IPS DF 4.7 (cell line): Measurements from ENCODE around the gene FAM107B.
"Not testable (repeated sequence)": the region's sequence is repeated elsewhere in the genome, so short reads cannot be mapped to it uniquely, and the experiment has no call there.

Source experiments
- DNase-seq: peaks from one replicate; pipeline ENCODE4 v3.0.0-alpha.2; 2013; ENCODE audit warnings: low spot score; ENCODE audit errors: extremely low read depth

FAM107B gene

GRCh38 chr10:14696821-14697220 lies 77.9 kb downstream of the FAM107B start:
- no peak for DNase-seq

- no peak for DNase-seq
Measured at GRCh38 chr10:14695847-14696480, 78.7 kb downstream of the FAM107B start.

DNA sequence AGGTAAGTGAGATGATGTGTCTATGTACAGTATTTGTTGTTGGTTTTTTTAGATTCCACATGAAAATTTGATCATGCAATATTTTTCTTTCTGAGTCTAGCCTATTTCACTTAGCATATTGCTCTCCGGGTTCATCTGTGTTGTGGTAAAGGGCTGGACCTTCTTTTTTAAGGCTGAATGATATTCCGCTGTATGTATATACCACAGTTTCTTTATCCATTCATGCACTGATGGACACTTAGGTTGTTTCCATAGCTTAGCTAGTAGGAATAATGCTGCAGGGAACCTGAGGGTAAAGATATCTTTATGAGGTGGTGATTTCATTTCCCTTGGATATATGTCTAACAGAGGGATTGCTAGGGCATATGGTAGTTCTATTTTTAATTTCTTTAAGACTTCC lies 80.8 kb downstream of the FAM107B start:
- DNase-seq: no peak

DNA sequence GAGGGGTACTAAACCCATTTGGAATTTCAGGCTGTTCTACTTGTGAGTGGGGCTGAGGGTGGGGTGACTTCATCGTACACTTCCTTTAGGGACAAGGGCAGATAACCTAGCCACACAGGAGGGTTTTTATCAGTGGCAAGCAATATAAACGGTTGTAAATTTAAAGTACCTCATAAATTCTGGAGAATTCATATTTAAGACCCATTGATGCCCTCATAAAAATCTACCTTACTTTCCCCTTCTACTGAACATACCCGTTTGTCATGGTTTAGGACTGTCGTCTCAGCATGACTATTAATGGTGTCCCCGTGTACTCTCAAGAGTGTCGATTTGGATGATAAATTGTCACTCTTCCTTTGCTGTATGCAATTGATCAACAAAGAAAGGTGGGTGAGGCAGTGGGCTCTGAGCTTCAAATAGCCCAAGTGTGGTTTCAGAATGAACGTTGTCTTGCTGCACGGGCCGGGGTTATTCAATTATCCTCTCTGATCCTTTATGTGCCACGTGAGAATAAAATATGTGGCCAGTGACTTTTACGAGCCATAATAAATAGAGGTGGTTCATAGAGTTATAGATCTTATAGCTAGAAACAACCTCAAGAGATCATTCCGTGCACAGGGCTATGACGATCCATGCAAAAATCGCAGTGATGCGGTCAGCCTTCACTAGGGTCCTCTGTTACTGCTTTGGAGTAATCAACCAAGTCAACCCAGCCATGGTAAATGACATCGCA lies 82.2 kb downstream of the FAM107B start:
- no peak for DNase-seq

- no peak for DNase-seq
Measured at GRCh38 chr10:14691359-14691758, 83.3 kb downstream of the FAM107B start.

DNA sequence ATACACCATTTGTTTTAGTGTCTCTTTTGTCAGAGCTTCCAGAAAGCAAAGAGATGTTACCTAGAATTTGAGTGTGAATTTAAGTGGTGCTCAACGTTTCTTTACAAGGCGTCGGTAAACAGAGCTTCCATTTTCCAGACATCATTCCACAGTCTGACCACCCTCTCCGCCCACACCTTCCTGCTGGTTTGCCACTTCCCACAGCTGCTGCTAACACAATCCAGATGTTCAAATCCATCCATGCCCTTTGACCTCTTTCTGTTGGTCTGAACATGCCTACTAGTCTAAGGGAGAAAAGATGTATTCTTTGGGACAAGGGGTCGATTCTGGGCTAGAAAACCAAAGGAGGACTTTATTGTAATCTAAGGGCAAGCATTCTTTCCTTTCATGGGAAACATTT lies 86.1 kb downstream of the FAM107B start:
- no peak for DNase-seq

DNA sequence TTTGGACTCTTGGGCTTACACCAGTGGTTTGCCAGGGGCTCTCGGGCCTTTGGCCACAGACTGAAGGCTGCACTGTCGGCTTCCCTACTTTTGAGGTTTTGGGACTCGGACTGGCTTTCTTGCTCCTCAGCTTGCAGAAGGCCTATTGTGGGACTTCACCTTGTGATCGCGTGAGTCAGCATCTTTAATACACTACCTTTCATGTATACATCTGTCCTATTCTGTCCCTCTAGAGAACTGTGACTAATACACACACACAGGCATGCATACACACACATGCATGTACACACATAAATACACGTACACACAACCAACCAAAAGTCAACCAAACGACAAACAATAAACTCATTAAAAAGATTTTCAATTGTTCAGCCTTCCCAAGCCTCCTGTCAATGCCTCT lies 86.5 kb downstream of the FAM107B start:
- DNase-seq: not testable (repeated sequence)

GRCh38 chr10:14687340-14687739 lies 87.4 kb downstream of the FAM107B start:
- no peak for DNase-seq

DNA sequence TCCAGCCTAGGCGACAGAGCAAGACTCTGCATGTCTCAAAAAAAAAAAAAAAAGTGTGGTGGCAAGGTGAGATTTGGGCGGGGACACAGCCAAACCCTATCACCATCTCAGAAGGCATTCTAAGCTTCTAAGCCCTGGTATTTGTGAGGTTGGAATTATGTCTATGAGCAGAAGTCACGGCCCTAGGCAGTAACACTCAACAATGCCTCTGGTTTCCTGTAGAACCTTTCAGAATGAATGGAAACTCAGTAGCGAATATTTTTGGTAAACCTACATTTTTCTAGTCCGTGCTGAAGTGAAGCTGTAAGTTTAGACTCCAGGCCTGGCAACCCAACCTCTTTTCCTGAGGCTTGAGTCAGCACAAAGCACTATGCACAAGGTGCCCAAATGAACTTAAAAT lies 88.3 kb downstream of the FAM107B start:
- DNase-seq: no peak

DNA sequence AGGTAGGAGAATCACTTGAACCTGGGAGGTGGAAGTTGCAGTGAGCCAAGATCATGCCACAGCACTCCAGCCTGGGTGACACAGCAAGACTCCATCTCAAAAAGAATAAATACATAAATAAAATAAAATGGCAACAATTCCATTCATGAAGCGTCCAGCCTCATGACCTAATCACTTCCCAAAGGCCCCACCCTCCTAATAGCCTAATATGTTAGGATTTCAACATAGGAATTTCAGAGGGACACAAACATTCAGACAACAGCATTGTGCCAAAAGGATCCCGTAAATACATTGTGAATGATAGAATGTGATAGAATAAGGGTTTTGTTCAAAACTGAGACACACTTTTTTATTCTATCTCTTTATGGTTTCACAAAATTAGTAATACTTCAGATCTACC lies 90.3 kb downstream of the FAM107B start:
- no peak for DNase-seq

DNA sequence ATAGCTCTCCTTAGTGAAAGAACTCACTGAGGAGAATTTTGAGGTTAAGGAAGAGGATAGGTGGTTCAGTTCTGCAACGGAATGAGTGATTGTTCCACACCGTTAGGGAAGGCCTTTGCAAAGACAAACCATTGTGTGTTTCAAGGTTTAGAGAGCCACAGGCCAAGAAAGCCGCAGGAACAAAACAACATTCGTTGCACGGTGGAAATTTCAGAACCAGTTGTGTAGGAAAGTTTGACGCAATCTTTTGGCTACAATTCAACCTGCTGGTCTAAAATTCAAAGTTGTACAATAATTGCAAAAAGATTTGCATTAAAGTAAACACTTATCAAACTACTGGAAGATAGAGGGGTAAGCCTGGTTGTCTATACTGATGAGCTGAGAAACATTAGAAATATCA lies 91.4 kb downstream of the FAM107B start:
- no peak for DNase-seq

GRCh38 chr10:14681802-14682201 lies 92.9 kb downstream of the FAM107B start:
- DNase-seq: no peak

DNA sequence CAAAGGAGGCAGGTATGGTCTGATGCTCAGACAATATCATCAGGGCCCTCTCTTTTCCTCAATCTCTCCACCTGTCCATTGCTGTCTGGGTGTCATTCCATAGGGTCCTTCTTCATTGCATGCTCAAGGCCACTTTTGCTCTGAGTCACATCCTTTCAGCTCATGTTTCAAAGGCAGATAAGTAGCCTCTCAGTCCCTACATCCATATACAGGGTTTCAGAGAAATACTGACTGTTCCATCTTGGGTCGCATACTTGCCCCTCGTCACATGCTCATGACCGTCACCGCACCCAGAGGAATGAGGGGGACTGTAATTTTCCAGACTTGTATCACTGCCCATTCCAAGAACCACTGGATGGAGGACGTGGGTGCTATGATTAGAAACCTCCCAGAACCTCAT lies 93.4 kb downstream of the FAM107B start:
- DNase-seq: no peak

- no peak for DNase-seq
Measured at GRCh38 chr10:14678637-14679036, 96.1 kb downstream of the FAM107B start.

DNA sequence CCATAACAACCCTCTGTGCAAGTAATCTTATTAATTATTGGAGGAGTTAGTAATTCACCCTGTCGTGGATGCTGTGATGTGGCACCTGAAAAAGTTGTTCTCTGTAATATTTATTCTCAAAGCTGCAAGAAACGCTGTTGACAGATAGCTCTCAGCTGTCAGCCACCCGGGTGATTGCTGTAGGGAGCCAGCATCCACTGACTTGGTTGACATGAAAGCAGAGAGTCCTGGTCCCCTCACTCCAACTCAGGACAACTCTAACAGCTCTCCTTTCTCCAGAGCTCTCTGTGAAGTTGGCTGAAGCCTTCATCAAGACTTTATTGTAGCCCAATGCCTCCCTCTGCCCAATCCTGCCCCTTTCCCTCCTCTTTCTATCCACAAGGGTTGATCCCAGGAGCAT lies 98.0 kb downstream of the FAM107B start:
- no peak for DNase-seq

DNA sequence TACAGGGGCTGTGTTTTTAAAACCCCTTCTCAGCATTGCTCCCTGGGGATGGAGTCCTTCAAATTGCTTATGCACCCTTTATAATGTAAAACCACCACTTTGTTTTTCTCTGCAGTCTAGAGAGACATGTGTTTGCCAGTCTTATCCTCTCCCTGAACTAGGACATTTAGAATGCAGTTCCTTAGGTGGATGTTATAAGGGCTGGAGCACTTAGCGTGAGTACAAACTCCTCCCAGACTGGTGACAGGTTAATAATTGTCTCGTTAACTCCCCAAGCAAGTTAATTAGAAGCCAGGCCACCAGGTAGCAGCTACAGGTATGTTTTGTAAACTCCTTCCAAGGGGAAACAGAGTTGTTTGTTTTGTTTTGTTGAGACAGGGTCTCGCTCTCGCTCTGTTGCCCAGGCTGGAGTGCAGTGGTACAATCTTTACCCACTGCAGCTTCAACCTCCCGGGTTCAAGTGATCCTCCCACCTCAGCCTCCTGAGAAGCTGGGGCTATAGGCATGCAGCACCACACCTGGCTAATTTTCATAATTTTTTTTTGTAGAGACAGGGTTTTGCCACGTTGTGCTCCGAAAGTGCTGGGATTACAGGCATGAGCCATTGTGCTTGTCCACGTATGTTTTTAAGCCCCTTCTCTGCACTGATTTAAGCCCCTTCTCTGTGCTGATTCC lies 100.2 kb downstream of the FAM107B start:
- DNase-seq: no peak

DNA sequence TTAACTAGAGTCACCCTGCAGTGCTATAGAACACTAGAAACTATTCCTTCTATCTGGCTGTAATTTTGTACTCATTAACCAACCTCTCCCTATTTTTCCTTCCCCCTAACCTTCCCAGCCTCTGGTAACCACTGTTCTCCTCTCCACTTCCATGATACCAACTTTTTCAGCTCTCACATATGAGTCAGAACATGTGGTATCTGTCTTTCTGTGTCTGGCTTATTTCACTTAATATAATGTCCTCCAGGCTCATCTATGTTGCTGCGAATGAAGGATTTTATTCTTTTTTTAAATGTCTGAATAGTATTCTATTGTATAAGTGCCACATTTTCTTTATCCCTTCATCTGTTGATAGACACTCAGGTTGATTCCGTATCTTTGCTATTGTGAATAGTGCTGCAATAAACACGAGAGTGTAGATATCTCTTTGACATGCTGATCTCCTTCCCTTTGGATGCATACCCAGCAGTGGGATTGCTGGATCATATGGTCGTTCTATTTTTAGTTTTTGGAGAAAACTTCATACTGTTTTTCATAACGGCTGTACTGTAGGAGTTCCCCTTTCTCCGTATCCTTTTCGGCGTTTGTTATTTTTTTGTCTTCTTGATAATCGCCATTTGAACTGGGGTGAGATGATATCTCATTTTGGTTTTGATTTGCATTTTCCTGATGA lies 101.4 kb downstream of the FAM107B start:
- DNase-seq: no peak

DNA sequence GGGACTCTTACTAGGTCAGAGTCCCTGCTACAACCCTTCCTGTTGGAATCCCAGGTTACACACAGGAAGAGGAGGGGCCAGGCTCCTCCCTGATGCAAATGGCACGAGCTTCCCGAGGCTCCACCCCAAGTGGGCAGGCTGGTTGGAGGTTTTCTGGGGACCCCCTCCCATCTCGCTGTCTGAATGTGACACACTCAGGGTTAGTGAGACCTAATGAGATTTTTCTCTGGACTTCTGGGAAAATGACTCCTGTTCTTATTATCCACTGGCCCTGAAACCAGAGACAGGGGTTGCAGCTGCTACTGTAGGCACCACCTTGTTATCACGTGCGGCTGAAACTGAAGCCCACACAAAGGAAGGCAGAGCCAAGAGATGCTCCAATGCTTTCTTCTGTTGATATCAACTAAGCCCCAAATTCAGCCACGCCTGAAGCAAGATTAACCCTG lies 103.3 kb downstream of the FAM107B start:
- DNase-seq: no peak

DNA sequence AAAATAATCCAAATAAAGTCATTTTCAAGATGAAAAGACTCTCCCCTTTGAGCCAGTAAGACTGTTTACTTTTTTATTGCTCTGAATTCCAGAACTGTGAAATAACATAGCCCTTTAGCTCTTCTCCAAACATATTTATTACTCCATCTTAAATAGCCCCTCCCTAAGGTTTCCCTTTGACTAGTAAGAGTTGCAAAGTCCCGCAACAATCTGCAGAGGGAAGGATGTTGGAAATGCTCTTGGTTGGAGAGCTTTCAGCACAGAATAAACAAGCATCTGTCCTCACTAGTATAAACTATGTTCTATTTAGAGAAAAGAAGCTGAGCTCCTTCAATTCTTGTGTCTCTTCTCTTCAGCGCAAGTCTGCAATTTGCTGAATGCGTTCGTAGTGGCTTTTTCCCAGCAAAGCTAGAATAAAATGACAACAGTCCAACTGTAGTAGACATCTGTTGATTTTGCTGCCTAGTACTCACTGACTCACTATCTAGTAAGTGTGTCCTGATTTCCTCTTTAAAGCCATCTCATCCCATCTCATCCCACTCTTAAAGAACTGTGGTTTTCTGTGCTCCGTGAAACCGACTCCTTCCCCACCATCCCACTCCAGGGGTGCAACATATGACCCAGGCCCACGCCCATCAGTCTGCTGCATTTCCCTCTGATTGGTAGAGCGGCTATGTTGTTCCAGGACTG lies 104.0 kb downstream of the FAM107B start:
- no peak for DNase-seq

DNA sequence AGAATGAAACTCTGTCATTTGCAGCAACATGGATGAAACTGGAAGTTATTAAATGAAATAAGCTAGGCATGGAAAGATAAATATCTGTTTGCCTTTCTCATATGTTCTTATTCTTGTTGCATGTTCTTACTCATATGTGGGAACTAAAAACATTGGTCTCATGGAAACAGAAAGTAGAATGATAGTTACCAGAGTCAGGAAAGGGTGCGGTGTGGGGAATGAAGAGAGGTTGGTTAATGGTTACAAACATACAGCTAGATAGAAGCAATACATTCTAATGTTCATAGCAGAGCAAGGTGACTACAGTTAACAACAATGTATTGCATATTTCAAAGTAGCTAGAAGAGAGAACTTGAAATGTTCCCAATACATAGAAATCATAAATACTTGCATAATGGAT lies 105.1 kb downstream of the FAM107B start:
- DNase-seq: no peak

GRCh38 chr10:14667781-14668180 lies 106.9 kb downstream of the FAM107B start:
- no peak for DNase-seq
